HS-27A (cell line): ENCODE results near the gene KIAA0753.
A peak's percentile ranks its signal among the peaks of the same experiment; 100 is the strongest.
"Not testable (repeated sequence)": the region's sequence is repeated elsewhere in the genome, so short reads cannot be mapped to it uniquely, and the experiment has no call there.

Source experiments
- DNase-seq: peaks from one replicate; pipeline ENCODE4 v3.0.0-alpha.2; 2012; ENCODE audit warnings: low read depth, missing footprints

Gene KIAA0753

GRCh38 chr17:6668727-6669425 is 28.4 kb upstream of the KIAA0753 start:
- DNase-seq, result no peak

GRCh38 chr17:6668219-6668618 is 27.7 kb upstream of the KIAA0753 start:
- DNase-seq, result no peak

- no peak for DNase-seq
Observed at GRCh38 chr17:6667516-6667915, 27.0 kb upstream of the KIAA0753 start.

GRCh38 chr17:6666557-6666956 is 26.0 kb upstream of the KIAA0753 start:
- no peak for DNase-seq

- DNase-seq, result peak; percentile 22
Observed at GRCh38 chr17:6666077-6666521, 25.6 kb upstream of the KIAA0753 start.

GRCh38 chr17:6663200-6663599 is 22.7 kb upstream of the KIAA0753 start:
- not testable (repeated sequence) for DNase-seq

- no peak for DNase-seq
Observed at GRCh38 chr17:6661464-6661848, 20.9 kb upstream of the KIAA0753 start.

- no peak for DNase-seq
Observed at GRCh38 chr17:6660805-6661463, 20.4 kb upstream of the KIAA0753 start.

- DNase-seq, result no peak
Observed at GRCh38 chr17:6660101-6660500, 19.6 kb upstream of the KIAA0753 start.

GRCh38 chr17:6658411-6658810 is 17.9 kb upstream of the KIAA0753 start:
- DNase-seq, result not testable (repeated sequence)

GRCh38 chr17:6657633-6658287 is 17.2 kb upstream of the KIAA0753 start:
- DNase-seq, result no peak

- DNase-seq, result not testable (repeated sequence)
Observed at GRCh38 chr17:6656797-6657632, 16.5 kb upstream of the KIAA0753 start.

- DNase-seq, result not testable (repeated sequence)
Observed at GRCh38 chr17:6655732-6656361, 15.3 kb upstream of the KIAA0753 start.

- no peak for DNase-seq
Observed at GRCh38 chr17:6654841-6655731, 14.6 kb upstream of the KIAA0753 start.

GRCh38 chr17:6651919-6652452 is 11.5 kb upstream of the KIAA0753 start:
- no peak for DNase-seq

GRCh38 chr17:6651354-6651918 is 10.9 kb upstream of the KIAA0753 start, which contains the start of the genes C17orf100 and MED31:
Gene C17orf100 (plus strand): TSS chr17:6651762. CDS start chr17:6651914, 152 bp downstream.
Gene MED31 (minus strand): TSS chr17:6651605. CDS start chr17:6651528, 77 bp downstream.
- DNase-seq, result peak; percentile 72

- DNase-seq, result no peak
Observed at GRCh38 chr17:6648181-6648580, 7.7 kb upstream of the KIAA0753 start.

- DNase-seq, result no peak
Observed at GRCh38 chr17:6643451-6644125, 3.1 kb upstream of the KIAA0753 start.

- DNase-seq, result no peak
Observed at GRCh38 chr17:6642592-6642991, 2.1 kb upstream of the KIAA0753 start.
